SW 1271 (cell line): ENCODE data around the gene PLEKHG4B.
"Not testable (repeated sequence)": the region's sequence is repeated elsewhere in the genome, so short reads cannot be mapped to it uniquely, and the experiment has no call there.

ENCODE experiments used
- DNase-seq, 2 experiments: peaks; one replicate each; lab custom pipeline; 2025; lab: John Stamatoyannopoulos, UW

The PLEKHG4B gene

DNA sequence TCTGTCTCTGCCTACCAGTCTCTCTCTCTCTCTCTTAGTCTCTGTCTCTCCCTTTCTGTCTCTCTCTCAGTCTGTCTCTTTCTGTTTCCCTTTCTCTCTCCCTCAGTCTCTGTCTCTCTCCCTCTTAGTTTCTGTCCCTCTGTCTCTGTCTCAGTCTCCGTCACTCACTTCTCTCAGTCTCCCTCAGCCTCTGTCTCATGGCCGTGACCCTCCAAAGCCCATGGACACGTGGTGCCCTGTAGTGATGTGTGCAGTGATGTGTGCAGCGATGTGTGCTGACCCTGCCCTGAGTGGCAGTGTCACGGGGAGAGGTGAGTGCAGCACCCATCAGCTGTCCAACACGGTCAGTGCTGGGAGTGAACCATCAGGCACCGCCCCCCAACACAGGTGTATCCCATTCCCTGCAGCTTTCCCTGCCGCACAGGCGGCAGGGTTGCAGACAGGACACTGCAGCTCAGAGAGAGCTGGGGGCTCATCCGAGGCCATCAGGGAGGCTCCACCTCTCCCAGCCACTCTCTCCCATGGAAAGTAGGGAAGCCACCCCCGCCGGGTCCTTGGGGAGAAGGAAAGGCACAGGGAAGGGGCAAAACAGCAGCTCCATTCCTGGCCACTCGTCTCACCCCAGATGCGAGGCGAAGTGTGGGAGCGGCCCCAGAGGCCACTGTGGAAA lies 98.5 kb downstream of the PLEKHG4B start:
- no peak for DNase-seq

DNA sequence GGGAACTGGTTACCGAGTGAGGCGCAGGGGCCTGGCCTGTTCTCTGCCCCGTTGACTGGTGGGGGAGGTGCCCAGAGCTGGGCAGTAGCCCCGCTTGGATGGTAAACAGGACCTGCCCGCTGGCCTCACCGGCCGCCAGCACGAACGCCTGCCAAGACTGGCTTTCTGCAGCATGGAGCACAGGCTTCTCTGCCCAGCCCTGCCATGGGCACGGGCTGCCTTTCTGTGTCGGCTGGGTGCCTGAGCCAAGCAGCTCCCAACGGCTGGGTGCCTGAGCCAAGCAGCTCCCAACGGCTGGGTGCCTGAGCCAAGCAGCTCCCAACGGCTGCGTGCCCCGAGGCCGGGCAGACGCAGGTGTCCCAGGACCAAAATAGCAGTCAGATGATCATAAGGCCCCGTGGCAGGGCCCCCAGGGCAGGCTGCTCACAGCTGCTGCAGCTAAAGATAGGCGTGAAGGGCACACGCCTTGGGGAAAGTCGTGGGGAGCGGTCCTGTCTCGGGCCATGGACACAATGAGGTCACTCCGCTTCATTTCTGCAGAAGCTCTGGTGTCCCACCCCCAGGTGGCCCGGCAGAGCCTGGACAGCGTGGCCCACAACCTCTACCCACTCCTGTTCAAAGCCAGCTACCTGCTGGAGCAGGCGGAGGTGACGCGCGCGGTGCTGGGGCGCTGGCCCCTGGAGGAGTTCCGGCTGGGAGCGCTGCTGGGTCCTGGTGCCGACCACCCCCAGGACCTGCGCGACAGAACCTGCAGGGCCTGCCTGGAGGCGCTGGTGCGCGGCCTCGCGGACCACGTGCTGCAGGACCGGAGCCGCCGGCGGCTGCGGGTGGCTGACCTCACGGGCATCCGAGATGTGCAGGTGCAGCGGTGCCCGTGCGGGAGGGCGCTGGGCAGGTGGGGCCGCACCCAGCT lies 99.3 kb downstream of the PLEKHG4B start, which contains the start of gene LRRC14B:
LRRC14B (plus strand) TSS at position 460 of the 913 bp plus-strand sequence; CDS start at position 504, 44 bp downstream.
- no peak for DNase-seq

DNA sequence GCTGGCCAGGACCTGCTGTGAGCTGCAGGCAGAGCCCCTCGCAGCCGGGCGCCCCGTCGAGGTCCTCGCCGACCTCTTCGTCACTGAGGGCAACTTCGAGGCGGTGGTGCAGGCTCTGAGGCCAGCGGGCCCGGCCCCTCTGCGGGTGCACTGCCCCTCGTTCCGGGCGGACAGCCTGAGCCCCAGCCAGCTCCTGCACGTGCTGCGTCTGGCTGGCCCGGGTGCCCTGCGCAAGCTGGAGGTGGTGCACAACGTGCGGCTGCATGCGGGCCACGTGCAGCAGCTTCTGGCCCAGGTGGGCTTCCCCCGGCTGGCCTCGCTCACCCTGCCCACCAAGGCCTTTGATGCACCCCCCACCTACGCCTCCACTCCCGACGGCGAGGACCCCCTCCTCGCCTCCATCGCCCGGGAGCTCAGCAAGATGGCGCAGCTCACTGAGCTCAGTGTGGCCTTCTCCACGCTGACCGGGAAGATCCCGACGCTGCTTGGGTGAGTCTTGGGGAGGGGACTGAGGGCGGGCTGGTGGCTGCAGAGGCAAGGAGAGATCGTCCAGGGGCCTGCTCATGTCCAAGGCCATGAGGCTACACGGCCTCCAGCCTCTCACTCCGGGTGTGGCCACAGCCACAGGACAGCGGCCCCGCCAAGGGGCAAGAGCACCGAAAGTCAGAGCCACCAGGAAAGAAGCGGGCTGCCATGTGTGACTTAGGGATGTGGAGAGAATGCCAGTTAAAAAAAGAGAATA lies 100.2 kb downstream of the PLEKHG4B start:
- no peak for DNase-seq

DNA sequence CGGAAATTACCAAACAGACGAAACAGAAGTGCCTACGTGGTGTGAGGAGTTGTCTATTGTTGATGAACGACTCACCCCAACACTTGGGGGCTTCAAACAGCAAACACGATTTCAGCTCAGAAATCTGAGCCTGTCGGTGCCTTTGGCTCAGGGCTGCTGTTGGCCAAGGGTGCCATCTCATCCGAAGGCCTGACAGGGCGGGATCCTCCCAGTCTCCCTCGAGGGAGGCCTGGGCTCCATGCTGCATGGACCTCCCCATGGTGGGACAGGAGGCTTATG lies 100.7 kb downstream of the PLEKHG4B start:
- DNase-seq = no peak

DNA sequence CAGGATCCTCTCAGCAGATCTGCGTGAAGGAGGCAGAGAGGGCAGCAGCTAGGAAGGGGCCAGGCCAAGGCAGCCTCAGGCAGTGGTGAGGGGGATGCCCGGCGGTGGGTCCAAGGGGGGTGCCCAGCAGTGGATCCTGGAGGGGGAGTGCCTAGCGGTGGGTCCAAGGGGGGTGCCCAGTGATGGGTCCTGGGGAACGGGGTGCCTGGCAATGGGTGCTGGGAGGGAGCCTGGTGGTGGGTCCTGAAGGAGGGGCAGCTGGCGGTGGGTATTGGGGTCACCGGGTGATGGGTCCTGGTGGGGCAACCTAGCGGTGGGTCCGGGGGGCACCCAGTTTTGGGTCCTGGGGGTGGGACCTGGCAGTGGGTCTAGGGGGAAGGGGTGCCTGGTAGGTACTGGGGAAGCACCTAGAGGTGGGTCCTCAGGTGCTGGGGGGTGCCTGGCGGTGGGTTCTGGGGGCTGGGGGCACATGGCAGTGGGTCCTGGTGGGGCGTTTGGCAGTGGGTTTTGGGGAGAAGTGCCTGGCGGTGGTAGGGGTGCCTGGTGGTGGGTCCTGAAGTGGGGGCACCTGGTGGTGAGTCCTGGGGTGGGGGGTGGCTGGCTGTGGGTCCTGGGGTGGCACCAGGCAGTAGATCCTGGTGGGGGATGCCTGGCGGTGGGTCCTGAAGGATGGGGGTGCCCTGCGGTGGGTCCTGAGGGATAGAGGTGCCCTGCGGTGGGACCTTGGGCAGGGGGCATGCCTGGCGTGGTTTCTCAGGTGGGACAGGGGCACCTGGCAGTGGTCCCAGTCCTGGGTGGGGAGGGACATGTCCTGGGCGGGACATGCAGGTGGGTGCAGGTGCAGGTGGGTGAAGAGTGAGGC lies 101.2 kb downstream of the PLEKHG4B start:
- no peak for DNase-seq

DNA sequence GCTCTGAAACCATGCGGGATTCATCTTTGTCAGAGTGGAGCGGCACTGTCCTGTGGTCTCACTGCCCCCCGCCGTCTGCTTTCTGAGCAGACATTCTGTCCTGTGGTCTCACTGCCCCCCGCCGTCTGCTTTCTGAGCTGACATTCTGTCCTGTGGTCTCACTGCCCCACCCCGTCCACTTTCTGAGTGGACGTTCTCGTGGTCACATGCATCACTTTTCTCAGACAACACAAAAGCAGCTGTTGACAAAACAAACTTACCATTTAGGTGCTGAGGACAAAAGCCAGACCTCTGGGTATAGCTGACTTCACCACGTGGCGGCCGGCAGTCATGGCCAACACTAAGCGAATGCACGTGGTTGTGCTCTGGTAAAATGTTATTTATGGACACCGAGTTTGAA lies 102.1 kb downstream of the PLEKHG4B start:
- no peak for DNase-seq

DNA sequence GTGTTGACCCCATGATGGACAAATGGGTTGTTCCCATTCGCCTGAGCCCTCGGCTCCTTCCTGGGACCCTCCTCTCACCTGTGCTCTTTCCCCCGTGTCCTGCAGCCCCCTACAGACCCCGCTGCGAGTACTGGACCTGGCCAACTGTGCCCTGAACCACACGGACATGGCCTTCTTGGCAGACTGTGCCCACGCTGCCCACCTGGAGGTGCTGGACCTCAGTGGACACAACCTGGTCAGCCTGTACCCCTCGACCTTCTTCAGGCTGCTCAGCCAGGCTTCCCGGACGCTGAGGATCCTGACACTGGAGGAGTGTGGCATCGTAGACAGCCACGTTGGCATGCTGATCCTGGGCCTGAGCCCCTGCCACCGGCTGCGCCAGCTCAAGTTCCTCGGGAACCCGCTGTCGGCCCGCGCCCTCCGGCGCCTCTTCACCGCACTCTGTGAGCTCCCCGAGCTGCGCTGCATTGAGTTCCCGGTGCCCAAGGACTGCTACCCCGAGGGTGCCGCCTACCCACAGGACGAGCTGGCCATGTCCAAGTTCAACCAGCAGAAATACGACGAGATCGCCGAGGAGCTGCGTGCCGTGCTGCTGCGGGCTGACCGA lies 102.7 kb downstream of the PLEKHG4B start:
- no peak for DNase-seq

DNA sequence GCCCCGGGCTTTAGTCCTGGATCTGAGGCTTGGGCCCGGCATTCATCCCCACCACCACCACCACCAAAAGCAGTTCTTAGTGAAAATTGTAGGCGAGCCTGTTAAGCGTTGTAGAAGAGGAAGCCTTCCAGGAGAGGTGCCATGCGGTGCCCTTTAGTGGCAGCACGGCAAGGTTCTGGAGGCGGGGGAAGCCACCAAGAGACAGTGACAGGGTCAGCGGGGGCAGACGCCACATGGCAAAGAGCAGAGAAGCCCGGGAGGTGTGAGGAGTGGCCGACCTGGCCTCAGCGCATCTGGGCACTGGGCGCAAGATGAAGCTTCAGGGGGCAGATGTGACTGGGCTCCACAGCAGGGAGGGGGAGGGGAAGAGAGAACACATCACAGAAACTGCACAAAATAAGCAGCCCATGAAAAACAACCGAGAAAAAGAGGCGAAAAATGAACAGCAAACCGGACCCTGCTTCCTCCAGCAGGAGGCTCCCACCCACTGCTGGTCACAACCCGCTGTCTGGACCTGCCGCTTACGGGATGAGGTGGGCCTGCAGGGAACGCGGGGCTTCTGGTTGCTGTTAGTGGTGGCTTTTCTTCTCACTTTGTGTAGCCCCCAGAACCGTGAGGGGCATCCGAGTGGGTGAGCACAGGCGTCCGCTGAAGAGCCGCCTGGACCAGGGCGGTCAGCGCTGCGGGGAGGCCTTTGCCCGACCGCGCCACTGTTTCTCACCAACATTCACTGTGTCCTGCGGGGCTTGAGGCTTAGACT lies 103.6 kb downstream of the PLEKHG4B start:
- DNase-seq = no peak

DNA sequence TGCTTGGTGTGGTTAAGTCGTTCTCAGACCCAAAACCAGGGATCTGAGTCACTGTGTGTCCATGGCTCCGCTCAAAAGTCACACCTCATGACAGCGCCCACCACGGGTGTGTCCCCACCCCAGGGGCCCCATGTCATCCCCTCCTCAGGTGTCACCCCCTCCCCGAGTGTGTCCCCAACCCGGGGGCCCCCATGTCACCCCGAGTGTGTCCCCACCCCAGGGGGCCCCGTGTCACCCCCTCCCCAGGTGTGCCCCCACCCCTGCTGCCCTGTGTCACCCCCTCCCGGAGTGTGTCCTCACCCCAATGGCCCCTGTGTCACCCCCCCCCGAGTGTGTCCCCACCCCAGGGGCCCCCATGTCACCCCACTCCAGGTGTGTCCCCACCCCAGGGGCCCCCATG lies 104.4 kb downstream of the PLEKHG4B start:
- no peak for DNase-seq

DNA sequence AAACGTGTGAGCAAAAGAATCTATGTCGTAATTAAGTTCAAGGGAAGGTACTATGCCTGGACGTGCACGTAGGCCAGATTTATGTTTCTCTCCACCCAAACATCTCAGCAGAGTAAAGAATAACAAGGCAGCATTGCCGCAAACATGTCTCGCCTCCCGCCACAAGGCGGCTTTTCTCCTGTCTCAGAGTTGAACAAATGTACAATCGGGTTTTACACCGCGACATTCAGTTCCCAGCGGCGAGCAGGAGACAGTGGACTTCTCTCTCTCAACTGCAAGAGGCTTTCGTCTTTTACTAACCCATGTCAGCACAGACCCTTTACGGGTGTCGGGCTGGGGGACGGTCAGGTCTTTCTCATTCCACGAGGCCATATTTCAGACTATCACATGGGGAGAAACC lies 105.1 kb downstream of the PLEKHG4B start:
- not testable (repeated sequence) for DNase-seq

DNA sequence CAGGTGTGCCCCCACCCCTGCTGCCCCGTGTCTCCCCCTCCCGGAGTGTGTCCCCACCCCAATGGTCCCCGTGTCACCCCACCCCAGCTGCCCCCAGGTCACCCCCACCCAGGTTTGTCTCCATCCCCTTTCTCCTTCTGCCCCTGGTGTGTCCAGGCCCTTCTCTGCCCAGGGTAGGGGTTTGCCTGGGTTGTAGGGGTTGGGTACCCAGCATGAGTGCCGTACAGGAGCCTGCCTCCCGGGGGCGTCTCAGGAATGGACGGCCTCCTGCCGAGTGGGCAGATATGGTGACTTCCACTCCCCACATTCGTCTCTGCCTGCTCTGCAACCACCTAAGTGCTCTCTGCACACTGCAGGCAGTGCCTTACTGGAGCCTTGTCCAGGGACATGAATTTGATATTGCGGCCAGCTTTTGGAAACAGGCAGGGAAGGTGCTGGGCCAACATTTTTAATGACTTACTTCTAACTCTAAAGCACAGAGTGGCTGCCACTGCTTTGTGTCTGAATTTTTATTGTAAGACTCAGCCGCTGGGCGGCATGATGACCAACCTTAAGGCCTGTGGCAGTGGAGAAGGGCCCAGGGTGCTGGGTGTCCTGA lies 106.0 kb downstream of the PLEKHG4B start:
- no peak for DNase-seq

DNA sequence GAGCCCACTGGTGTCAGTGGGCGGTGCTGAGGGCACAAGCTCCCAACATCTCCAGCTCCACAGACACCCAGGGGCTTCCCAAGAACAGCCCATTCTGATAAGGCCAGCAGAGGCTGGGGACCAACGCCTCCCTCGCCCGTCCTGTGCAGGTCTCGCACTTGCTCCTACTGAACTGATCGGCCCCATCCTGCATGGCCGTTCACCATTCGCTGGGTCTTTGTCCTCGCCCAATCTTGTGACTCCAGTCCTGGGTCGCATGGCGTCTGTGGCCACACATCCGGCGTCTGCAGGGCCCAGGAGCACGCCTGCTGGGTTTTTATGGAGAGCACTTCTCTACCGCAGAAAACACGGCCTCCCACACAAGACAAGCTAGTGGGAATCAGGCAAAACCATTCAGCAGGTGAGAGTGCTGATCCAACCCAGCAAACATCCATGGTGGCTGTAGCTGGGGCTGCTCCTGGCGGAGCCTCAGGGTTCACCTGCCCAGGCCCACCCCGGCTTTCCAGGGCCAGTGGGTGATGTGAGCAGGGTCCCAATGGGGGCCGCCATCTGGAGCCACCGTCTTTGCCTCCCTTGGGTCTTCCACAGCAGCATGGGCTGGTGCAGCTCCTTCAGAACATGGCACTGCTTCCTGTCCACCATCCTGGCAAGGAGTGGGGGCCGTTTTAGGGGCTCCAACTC lies 106.7 kb downstream of the PLEKHG4B start:
- no peak for DNase-seq

DNA sequence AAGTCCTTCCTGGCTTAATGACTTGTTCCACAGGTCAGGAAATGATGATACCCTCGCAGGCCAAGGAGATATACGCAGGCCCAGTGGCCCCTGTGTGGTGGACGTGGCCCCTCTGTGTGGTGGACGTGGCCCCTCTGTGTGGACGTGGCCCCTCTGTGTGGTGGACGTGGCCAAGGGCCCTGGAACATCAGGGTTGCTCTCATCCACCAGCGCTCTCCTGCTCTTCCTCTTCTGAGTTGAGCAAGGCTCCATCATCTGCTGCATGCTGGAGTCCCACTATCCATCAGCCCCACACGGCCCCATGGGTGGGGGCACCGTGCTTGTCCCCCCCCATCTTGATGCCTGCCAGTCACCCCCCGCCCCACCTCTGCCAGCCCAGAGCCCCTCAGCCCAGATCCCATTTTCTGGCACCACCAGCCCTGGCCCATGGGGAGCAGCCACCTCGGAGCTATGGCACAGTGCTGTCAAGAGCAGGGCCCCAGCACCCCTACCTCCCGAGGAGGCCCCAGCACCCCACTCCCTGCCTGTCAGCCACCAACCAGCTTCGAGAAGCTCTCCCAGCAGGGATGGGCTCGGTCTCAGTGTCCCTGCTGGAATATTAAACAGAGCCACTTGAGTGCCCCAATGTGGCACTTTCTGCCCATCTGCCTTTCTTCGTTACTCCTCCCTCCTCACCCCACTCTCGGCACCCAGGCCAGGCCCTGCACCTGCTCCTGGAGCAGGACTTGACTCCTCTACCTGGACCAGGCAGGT lies 107.4 kb downstream of the PLEKHG4B start:
- DNase-seq = no peak

DNA sequence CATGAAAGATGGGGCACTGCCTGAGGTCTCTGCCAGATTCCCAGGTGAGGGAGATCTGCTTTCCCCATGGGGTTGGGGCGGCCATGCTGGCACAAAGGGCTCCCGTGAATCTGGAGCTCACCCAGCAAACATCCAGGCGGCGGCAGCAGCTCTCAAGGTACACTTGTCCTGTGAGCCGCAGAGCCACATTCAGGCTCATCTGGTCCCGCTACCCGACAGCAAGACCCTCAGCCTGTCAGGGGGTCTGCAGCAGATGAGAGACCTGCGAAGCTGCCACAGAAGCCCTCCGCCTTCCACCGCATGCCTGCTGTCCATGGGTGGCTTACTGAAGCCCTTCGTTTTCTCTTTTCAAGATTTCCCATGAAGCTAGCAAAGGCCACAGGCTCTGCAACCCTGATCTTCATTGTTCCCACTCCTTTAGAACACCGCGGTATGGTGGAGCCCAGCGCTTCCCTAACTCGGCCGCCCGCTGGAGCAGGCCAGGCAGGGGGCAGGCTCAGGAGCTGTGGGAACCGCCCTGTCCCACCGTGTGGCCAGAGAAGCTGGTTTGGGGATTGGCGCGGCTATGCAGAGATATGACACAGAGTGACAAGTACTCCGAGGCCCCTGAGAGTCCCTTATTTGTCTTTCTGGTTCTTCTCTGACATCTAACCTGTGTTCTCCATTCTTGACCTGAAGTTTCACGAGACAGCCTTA lies 108.1 kb downstream of the PLEKHG4B start:
- DNase-seq = no peak

DNA sequence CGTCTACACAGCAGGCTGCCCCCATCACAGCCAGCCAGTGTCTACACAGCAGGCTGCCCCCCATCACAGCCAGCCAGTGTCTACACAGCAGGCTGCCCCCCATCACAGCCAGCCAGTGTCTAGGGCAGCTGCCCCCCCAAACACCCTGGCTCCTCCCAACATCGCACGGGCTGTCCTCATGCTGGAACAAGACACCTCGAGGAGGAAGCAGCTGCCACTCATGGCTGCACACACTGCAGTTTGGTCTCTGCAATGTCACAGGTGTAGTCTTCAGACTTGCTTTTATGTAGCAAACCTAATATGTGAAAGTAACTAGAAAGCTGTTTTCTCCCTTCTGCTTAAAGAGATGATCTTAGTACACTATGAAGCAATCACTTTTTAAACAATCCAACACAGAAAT lies 109.0 kb downstream of the PLEKHG4B start:
- DNase-seq = no peak

DNA sequence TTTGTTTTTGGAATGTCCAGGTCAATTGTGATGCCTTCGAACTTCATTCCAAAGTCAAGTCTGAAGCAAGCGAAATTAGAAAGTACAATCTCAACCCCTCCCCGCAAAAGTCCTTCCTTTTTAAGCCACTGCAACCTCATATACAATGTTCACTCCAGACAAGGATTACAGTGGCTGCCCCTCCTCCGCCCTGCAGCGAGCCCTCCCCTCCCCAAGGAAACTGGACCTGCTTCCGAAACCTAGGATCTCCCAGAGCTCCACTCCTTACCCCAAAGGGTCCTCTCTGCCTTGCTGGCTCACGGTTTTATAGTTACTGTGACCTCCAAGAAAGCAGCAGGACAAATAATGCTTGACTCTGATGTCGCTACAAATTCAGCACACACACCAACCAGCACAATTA lies 109.7 kb downstream of the PLEKHG4B start:
- DNase-seq = no peak

DNA sequence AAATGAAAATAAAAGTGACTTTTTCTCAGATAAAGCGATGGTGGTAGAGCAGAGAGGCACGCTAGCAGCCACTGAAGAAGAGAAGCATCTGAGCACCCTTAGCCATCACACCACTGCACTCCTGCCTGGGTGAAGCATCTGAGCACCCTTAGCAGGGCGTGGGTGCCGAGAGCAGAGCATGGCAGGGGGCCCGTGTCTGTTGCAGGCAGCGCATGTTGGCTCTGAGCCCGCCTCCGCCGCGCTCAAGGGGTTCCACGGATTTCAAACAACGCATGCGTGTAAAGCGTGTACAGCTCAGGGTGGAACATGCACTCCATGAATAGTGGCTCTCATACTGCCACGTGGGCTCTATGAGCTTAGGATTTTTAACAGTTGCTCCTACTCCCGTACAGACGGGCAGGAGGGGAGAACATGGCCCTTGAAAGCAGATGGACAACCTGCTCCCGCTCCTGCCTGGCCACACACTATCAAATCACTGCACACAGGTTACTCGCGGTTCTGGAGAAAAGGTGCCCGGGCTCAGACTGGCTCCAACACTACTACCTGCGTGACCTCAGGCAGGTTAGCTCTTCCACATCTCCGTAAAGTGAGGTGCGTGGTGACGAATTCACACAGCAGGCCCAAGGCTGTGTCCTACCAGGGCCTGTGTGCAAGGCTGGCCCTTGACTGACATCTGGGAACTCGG lies 111.4 kb downstream of the PLEKHG4B start:
- DNase-seq = no peak

DNA sequence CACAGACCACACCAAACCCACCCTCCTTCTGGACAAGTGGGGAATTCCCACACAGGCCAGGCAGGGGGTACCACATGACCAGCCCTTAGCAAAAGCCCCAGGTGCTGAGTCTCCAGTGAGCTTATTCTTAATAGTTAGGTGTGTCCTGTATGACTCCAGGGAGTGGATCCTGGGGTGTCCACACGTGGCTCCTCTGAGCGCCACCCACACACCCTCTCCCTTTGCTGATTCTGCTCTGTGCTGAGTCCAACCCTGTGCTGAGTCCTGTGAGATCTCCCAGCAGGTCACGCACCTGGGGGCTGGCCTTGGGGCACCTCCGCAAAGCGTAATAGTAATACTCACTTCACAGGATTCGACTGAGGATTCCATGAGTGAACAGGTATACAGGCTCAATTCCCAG lies 112.0 kb downstream of the PLEKHG4B start:
- DNase-seq = no peak
